H1 (cell line): ENCODE results near the gene RPS6KC1. TPM values are rescaled to one million over a fixed set of nuclear protein-coding genes. Genes with fewer than 3 reads are reported as not detected.

Source experiments
- GTF2F1 ChIP-seq: IDR thresholded peaks from 2 replicates; pipeline ENCODE4 v1.6.1; 2012; ENCODE audit warnings: low read depth, low read length, improper control_type of control experiment, borderline replicate concordance
- RAD21 ChIP-seq, 2 experiments: IDR thresholded peaks in 1 of 2; conservative IDR thresholded peaks in 1 of 2; 2 replicates each; pipeline ENCODE4 v1.6.1; 2011; ENCODE audit warnings: low read depth in 2 of 2, low read length in 2 of 2, improper control_type of control experiment in 1 of 2, inconsistent platforms in 1 of 2, mild to moderate bottlenecking in 1 of 2, moderate library complexity in 1 of 2
- polyA plus RNA-seq, 7 experiments: library from polyadenylated mRNA; depleted of rRNA in 3 of 7; stranded (reverse) in 5 of 7; unstranded in 2 of 7; fragments of >200 nt in 5 of 7; fragments of 200-250 nt in 2 of 7; gene quantifications; 1 replicate in 5 of 7; 2 replicates in 1 of 7; 4 replicates in 1 of 7; pipeline versions ENCODE4 v1.2.1 to v1.2.3, GENCODE V29; 2011 to 2013; ENCODE audit warnings: missing spikeins in 2 of 7, mixed read lengths in 2 of 7
- total RNA-seq: library from RNA; stranded (reverse); fragmentation: NEBNext Ultra II Directional; extraction: Animal tissue kit (Norgen Biotek cat#: 25700); gene quantifications from 2 replicates; pipeline ENCODE4 v1.2.1, GENCODE V29; 2021

The RPS6KC1 gene
- total and polyA plus RNA-seq, 2 of the 8 experiments (the other 6 are each of a cell fraction or from before 2014, with no cell fraction given), result 4.9 to 17.6 TPM

- no peak for TF ChIP-seq RAD21 (IDR thresholded peaks at IDR 0.05 in 1 of 2, conservative IDR thresholded peaks at IDR 0.05 in 1 of 2; ENCODE audit: low read depth in 2 of 2, low read length in 2 of 2)
- no peak for TF ChIP-seq GTF2F1
- TF ChIP-seq, all 59 proteins: peak for 0
These were observed 218.8 kb downstream of the RPS6KC1 start (continued) for GRCh38 chr1:213269829-213270228.
